H1 (cell line): ENCODE results near the gene NCKAP1.

ENCODE experiments used
- ATF2 ChIP-seq: IDR thresholded peaks from 2 replicates; pipeline ENCODE4 v1.6.1; 2012; ENCODE audit warnings: low read length, inconsistent platforms
- CHD7 ChIP-seq: fragments of 300-600 bp; sonication (generic); IDR thresholded peaks from 2 replicates; pipeline ENCODE4 v1.7.1; 2012; ENCODE audit warnings: low read length, moderate library complexity, mild to moderate bottlenecking, inconsistent platforms; ENCODE audit not compliant: insufficient replicate concordance
- CTCF ChIP-seq, 3 experiments: IDR thresholded peaks; 1 replicate in 2 of 3; 2 replicates in 1 of 3; pipeline versions ENCODE4 v1.5.1 to v1.6.1; 2011; ENCODE audit warnings: low read length in 3 of 3, mild to moderate bottlenecking in 3 of 3, inconsistent platforms in 2 of 3, low read depth in 1 of 3, moderate library complexity in 1 of 3; ENCODE audit not compliant: insufficient read depth in 1 of 3; ENCODE audit errors: control extremely low read depth in 1 of 3
- E2F6 ChIP-seq: IDR thresholded peaks from 2 replicates; pipeline ENCODE4 v1.6.1; 2012; ENCODE audit warnings: inconsistent platforms
- FOSL1 ChIP-seq: IDR thresholded peaks from 2 replicates; pipeline ENCODE4 v1.6.1; 2011; ENCODE audit warnings: mild to moderate bottlenecking, low read depth, low read length, moderate library complexity; ENCODE audit not compliant: insufficient read depth
- HDAC2 ChIP-seq, 2 experiments: fragments of 300-600 bp in 1 of 2; sonication (generic) in 1 of 2; IDR thresholded peaks; 2 replicates each; pipeline ENCODE4 v1.6.1; 2011 to 2012; ENCODE audit warnings: low read depth in 2 of 2, low read length in 2 of 2, mild to moderate bottlenecking in 2 of 2, moderate library complexity in 2 of 2, borderline replicate concordance in 1 of 2, inconsistent platforms in 1 of 2
- JUND ChIP-seq: IDR thresholded peaks from 2 replicates; pipeline ENCODE4 v1.6.1; 2011; ENCODE audit warnings: mild to moderate bottlenecking, improper control_type of control experiment, low read length
- TF ChIP-seq, protein P1 (sequence below): IDR thresholded peaks from 2 replicates; pipeline ENCODE4 v1.6.1; 2012; ENCODE audit warnings: inconsistent platforms

GRCh38 chr2:183011743-183012142, 26.5 kb downstream of the NCKAP1 start:
- TF ChIP-seq E2F6 = no peak
- TF ChIP-seq, protein P1, sequence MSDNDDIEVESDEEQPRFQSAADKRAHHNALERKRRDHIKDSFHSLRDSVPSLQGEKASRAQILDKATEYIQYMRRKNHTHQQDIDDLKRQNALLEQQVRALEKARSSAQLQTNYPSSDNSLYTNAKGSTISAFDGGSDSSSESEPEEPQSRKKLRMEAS = no peak
- no peak for TF ChIP-seq HDAC2 (IDR thresholded peaks at IDR 0.05; ENCODE audit: borderline replicate concordance in 1 of 2, low read depth in 2 of 2, low read length in 2 of 2)
- TF ChIP-seq CHD7 = no peak
- no peak for TF ChIP-seq ATF2
- TF ChIP-seq FOSL1 = no peak
- no peak for TF ChIP-seq JUND
- TF ChIP-seq CTCF (IDR thresholded peaks at IDR 0.05; ENCODE audit: control extremely low read depth in 1 of 3, insufficient read depth in 1 of 3, low read depth in 1 of 3, low read length in 3 of 3) = no peak
